ENCODE data around the gene PPDPF.
"Not testable (repeated sequence)": the region's sequence is repeated elsewhere in the genome, so short reads cannot be mapped to it uniquely, and the experiment has no call there.

Gene PPDPF, protein sequence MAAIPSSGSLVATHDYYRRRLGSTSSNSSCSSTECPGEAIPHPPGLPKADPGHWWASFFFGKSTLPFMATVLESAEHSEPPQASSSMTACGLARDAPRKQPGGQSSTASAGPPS

DNA sequence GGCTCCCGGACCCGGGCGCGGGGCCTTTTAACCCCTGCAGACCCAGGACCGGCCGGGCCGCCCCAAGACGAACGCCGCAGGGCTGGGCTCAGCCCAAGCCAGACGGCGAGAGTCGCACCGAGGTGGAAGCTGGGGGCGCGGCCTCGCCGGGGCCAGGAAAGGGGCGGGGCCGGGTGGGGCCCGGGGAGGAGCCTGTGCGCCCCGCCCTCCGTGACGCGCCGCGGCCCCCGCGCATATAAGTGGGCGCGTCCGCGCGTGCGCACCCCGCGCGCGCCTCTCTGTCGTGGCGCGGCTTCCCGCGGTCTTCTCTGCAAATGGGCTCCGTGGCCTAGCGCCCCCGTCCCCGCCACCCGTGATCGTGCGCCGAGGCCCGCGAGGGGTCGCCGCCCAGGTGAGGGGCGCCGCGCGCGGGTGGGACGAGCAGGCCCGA lies at the start of gene PPDPF:
Gene PPDPF, plus strand, starts transcription at position 262 of the 430 bp plus-strand sequence. CDS start 544 bp downstream, outside the sequence.
- DNase-seq (ENCODE audit: low read depth in 2 of 2) = peak; percentile 68

- DNase-seq (ENCODE audit: low read depth in 2 of 2) = no peak
Measured at GRCh38 chr20:63471002-63471716, 49.4 kb upstream of the PPDPF start.

DNA sequence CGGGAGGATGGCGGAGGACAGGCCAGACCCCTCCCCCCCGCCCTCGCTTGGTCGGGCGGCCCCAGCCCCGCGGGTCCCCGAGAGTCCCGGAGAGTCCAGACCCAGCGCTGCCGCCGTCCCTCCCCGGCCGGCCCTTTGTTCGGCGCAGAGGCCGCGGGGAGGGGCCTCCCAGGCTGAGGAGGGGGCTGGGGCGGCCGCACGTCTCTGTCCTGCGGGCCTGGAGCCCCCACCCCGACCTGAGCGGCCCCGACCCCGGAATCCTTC lies 48.9 kb upstream of the PPDPF start:
- DNase-seq (ENCODE audit: low read depth in 2 of 2) = no peak

DNA sequence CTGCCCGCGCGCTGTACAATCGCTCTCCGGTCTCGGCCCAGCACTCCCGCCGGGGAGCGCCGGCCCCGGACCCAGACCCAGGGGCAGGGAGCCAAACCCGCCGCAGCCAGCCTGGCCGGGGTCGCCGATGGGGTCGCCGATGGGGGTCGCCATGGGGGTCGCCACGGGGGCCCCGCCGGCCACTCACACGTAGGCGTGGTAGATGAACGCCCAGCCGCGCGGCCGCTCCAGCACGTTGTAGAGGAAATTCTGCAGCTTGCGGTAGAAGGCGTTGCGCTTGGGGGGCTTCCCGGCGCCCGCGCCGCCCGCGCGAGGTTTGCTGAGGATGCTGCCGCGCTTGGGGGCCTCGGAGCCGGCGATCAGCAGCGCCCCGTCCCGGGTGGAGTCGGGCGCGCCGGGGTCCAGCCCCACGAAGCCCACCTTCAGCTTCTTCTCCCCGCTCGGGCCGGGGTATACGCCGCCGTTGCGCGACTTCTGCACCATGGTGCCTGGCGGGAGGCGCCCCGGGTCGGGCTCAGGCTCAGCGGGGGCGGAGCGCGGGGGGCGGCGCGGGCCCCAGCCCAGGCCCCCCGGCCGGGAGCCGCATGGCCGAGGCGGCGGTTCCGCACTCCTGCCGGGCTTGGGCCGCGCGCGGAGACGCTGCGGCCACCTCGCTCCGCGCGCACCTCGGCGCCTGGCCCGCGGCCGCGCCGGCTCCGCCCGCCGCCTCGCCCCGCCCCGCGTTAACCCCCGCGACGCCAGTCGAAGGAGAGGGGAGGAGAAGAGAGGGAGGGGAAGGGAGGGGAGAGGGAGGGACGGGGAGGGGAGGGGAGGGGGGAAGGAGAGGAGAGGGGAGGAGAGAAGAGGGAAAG lies 48.4 kb upstream of the PPDPF start, which contains the start of gene KCNQ2:
Gene KCNQ2, minus strand, starts transcription at position 675 of the 851 bp plus-strand sequence. Its CDS starts 192 bp downstream, at position 483.
- DNase-seq (ENCODE audit: low read depth in 2 of 2) = no peak

DNA sequence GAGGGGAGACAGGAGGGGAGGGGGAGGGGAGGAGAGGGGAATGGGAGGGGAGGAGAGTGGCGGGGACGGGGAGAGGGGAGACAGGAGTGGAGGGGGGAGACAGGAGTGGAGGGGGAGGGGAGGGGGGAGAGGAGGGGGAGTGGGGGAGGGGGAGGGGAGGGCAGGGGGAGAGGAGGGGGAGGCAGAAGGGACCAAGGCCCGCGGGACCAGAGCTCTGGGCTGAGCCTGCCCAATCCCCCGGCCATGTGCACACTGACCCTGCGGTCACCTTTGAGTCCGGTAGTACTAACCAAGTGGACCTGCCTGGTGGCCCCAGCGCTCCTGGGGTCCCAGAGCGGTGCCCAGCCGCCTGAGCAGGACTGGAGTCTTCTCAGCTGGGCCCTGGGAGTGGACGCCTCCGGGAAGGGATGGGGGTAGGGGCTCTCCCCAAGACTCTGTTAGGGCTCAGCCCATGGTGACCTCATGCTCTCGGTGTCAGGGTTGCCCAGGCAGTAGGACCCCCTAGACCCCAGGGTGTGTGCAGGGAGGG lies 47.6 kb upstream of the PPDPF start:
- no peak for DNase-seq (ENCODE audit: low read depth in 2 of 2)

- no peak for DNase-seq (ENCODE audit: low read depth in 2 of 2)
Measured at GRCh38 chr20:63473555-63474449, 46.8 kb upstream of the PPDPF start.

DNA sequence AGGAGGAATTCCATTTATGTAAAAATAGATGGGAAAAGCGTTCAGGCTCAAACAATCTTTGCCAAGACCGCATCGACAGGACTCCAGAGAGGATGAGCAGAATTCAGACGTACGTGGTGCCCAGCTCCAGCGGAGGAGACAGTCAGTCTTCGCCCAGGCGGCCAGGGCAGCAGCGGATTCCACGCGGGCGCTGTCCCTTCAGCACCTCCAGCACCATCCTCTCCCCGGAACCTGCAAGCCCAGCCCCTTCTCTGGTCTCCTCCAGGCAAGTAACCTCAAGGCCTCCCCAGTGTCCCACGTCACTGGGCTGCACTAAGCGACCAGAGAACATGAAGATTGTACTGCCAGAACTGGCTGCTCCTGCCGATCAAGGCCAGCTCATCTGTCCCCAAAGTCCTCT lies 45.4 kb upstream of the PPDPF start:
- DNase-seq (ENCODE audit: low read depth in 2 of 2) = no peak

DNA sequence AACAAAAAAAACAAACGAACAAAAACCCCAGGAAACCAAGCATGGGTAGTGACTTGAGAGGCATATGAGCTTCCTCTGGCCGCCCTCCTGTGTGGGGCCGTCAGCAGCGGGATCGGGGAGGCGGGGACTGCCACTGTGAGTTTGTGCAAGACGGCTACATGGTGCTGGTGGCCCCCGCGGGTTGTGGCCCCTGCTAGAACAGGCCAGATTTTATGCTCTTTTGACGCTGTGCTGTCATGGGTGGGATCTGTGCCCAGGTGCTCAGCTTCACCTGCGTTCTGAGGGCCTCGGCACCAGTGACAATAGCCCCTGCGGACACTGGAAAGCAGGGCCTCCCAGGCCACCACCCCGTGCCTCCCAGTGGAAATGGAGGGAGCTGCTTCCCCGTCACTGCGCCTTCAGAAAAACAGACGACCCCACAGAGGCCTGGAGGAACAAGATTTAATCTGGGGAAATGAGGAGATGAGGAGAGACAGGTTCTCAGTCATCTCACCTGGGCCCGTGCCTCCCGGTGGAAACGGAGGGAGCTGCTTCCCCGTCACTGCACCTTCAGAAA lies 43.4 kb upstream of the PPDPF start:
- no peak for DNase-seq (ENCODE audit: low read depth in 2 of 2)

- DNase-seq (ENCODE audit: low read depth in 2 of 2) = no peak
Measured at GRCh38 chr20:63477944-63478343, 42.6 kb upstream of the PPDPF start.

DNA sequence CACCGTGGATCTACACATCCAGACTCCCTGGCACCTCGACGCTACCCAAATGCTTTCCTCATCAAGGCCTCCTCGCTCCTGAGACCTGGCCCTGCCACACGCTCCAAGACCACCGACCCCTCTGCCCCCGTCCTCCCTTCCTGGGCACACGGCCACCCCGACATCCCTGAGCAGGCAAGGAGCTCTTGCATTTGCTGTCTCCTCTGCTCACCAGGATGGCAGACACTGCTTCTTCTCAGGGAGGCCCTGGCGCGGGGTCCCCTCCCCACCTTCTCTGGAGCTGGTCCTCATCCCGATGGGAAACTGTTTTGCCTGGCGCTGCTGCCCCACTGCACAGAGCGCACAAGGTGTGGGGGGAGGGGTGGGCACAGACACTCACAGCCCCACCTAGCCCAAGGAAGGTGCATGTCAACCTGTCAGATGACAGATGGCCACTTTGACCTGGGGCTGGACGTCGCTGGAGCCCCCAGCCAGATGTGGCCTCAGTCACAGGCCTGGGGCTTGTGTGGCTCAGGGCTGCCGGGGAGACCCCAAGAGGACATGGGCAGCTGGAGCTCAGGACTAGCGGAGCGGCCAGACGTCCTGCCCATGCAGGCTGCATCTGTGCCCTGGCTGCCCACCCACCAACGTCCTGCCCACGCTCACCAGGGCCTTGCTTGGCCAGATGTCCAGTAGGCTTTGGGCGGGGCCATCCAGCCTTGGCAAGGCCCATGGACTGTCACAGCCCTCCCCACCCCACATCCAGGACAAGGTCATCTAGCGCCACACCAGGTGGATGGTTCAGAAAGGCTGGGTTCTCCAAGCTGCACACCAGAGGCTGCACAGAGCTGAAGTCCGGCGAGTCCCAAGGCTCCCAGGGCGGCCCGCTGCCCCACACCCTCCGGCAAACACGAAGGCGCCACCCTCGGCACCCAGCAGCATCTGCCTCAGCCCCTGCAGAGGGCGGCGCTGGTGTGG lies 41.9 kb upstream of the PPDPF start:
- no peak for DNase-seq (ENCODE audit: low read depth in 2 of 2)

DNA sequence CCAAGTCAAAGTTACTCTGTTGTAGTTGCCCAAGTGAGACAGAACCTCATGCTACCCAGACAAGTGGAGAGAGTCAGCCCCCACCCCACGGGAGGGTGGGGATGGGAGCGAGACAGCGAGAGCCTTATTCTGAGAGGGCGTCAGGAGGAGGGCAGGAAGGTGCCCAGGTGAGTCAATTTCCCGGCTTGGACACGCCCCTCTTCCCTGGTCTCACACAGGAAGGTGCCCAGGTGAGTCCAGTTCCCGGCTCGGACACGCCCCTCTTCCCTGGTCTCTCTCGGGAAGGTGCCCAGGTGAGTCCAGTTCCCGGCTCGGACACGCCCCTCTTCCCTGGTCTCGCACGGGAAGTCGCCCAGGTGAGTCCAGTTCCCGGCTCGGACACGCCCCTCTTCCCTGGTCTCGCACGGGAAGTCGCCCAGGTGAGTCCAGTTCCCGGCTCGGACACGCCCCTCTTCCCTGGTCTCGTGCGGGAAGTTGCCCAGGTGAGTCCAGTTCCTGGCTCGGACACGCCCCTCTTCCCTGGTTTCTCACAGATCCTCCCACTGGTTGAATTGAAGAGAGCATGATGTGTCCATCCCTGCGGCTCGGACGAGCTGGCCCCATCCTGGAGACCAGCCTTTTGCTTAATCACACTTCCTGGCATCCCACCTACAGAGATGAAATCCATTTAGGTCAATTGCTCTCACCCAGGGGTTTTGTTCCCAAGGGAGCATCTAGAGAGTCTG lies 40.7 kb upstream of the PPDPF start:
- DNase-seq (ENCODE audit: low read depth in 2 of 2) = not testable (repeated sequence)

GRCh38 chr20:63481503-63481902 lies 39.1 kb upstream of the PPDPF start:
- DNase-seq (ENCODE audit: low read depth in 2 of 2) = no peak

DNA sequence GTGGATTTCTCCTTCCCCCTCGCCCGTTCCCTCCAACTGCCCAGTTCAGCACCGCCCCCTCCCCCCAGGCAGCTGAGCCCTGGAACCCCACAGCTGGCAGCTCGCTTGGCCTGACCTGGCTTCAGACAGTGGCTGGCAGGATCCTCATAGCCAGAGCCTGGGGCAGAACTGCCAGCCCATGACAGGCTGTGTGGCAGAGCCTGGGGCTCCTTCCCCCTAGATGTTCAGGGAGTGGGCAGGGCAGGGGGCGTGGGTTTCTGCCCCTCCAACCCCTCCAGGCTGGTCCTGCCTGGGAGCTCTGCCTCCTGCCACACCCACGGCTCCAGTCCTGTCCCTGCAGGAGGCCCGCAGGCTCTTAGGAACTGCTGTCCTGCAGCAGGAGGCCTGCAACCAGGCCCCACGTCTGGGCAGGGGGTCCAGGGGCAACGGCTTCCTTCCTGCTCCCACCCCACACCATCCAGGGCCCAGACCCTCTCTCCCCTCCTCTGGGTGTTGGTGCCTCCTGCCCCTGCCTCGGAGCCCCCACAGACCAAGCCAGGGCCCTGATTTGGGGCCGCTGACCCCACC lies 38.5 kb upstream of the PPDPF start:
- DNase-seq (ENCODE audit: low read depth in 2 of 2) = no peak

DNA sequence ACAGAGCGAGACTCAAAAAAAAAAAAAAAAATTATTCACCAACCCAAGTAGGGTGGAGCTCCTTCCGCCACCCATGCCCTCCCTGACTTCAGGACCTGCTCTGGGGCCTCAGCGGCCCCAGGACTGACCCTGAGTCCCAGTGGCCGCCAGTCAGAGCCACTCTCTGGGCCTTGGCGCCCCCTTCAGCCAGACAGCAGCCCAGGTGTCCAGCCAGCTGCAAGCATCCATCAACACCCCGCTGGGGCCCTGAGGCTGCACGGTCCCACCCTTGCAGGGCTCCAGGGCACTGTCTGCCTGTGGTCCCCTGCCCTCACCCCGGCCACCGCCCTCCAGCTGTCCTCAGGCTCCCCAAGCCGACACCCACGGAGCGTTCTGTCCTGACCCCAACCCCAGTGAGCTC lies 36.7 kb upstream of the PPDPF start:
- DNase-seq (ENCODE audit: low read depth in 2 of 2) = no peak

DNA sequence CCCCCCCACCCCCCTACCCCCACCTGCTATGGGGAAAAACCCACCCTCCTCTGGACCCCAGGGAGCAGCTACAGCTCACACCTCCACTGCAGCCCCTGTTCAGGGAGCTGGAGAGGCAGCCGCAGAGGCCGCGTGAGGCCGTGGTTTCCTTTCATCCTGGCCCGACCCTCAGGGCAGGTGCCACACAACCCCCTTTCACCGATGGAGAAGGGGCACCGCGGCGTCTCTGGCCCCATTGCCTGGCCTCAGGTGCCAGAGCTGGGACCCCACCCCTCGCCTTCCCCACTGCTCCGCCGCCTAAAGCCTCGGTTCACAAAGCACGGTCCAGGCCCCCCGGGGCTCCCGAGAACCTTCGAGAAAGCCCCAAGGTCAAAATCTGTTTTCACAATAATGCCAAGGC lies 36.3 kb upstream of the PPDPF start:
- no peak for DNase-seq (ENCODE audit: low read depth in 2 of 2)

GRCh38 chr20:63484651-63485403 lies 35.7 kb upstream of the PPDPF start:
- DNase-seq (ENCODE audit: low read depth in 2 of 2) = no peak

DNA sequence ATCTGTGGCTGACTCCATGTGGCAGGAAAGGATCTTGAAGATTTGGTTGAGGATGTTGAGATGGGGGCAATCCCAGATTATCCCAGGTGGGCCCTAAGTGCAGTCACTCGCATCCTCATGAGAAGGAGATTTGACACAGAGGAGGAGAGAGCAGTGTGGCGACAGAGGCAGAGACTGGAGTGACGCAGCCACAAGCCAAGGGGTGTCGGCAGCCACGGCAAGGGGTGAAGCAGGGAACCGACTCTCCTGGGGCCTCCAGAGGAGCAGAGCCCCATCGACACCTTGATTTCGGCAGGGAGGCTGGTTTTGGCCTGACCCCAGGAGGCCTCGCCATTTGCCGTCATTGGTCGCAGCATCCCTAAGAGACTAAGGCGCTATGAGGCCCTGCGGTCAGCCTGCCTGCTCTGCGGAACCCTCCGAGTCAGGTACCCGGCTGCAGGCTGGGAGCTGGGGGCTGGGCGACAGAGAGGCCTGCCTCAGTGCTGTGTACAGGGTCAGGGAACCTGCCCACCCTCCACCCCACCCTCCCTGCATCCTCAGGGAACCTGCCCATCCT lies 34.2 kb upstream of the PPDPF start:
- no peak for DNase-seq (ENCODE audit: low read depth in 2 of 2)

DNA sequence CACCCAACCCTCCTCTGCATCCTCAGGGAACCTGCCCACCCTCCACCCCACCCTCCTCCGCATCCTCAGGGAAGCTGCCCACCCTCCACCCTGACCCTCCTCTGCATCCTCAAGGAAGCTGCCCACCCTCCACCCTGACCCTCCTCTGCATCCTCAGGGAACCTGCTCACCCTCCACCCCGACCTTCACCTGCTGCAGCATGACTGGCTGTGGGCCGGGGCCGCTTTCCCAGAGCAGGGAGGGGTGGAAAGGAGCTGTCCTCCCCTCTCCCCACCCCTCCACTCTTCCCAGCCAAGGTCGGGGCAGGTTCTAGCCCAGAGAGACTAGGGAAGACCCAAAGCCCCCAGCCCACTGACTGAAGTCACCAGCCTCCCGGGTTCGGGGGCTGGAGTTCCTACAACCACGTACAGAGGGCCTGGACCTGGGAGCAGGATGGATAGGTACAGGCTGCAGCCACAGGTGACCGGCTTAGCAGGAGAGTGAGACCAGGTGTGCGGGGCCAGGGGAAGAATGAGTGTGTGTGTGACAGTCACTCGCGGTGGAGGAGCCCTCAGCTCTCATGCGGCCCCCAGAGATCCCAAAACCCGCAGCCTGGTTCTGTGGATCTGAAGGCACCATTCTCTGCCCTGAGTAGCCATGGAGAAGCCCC lies 33.3 kb upstream of the PPDPF start:
- DNase-seq (ENCODE audit: low read depth in 2 of 2) = no peak
